Thoracic aorta (tissue), 2 donors: ENCODE data around the gene ZFP92. TPM values are rescaled to one million over a fixed set of nuclear protein-coding genes. Genes with fewer than 3 reads are reported as not detected.

ENCODE experiments used
- ATAC-seq: fragments of 150-250 bp; one replicate; pipeline ENCODE4 v1.8.0; 2017; ENCODE audit warnings: low read depth; ENCODE audit not compliant: insufficient number of reproducible peaks, low FRiP score
- DNase-seq: peaks from one replicate; pipeline ENCODE4 v3.0.0-alpha.2; 2020; ENCODE audit warnings: low spot score
- H3K27ac ChIP-seq, 2 donors: fragments of 200-600 bp; sonication (generic); 1 replicate in 1 of 2; 2 replicates in 1 of 2; pipeline ENCODE4 v1.5.1; 2016; ENCODE audit warnings: mild to moderate bottlenecking in 2 of 2, moderate library complexity in 2 of 2
- H3K27me3 ChIP-seq: fragments of 200-600 bp; sonication (generic); replicated peaks from 2 replicates; pipeline ENCODE4 v1.6.0; 2016; ENCODE audit warnings: mild to moderate bottlenecking; ENCODE audit not compliant: insufficient read depth
- H3K36me3 ChIP-seq: fragments of 200-600 bp; sonication (generic); one replicate; pipeline ENCODE4 v1.5.1; 2016
- H3K4me1 ChIP-seq, 2 donors: fragments of 200-600 bp; sonication (generic); 1 replicate in 1 of 2; 2 replicates in 1 of 2; pipeline versions ENCODE4 v1.5.1 to v1.6.0; 2016; ENCODE audit warnings: low read depth in 2 of 2, mild to moderate bottlenecking in 1 of 2; ENCODE audit not compliant: control insufficient read depth in 1 of 2
- H3K4me3 ChIP-seq: fragments of 200-600 bp; sonication (generic); 2 replicates; pipeline ENCODE4 v1.5.1; 2016; ENCODE audit warnings: mild to moderate bottlenecking
- H3K9me3 ChIP-seq: fragments of 200-600 bp; sonication (generic); 2 replicates; pipeline ENCODE4 v1.5.1; 2016
- total RNA-seq, 2 donors: library from RNA; depleted of rRNA; stranded (reverse); fragments of >200 nt; gene quantifications; one replicate each; pipeline versions ENCODE4 v1.1.0 to v1.2.3, GENCODE V29; 2016
- TF ChIP-seq, protein P1 (sequence below): fragments of 200-600 bp; sonication (generic); IDR thresholded peaks from one replicate; pipeline ENCODE4 v1.5.1; 2019; ENCODE audit warnings: antibody characterized with exemption

The ZFP92 gene
- total RNA-seq, 2 donors from 2014 or later, result 0.95 to 1.2 TPM

DNA sequence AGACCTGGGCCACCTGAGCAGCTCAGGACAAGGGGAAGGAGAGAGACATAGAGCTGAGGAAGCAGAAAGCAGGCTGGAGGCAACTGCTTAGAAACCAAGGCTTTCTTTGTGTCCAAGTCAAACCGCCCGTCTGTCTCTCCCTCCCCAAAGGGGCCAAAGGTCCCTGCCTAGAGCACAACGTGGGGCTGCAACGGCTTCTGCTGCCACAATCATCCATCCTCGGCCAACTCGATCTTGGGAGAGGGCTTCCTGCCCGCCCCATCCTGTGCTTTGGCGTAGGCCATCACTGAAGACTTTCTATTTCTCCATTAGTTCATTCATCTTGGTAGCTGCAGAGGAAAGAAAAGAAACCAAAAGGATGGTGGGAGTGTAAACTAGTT, 36.3 kb downstream of the ZFP92 start:
- TF ChIP-seq, protein P1, sequence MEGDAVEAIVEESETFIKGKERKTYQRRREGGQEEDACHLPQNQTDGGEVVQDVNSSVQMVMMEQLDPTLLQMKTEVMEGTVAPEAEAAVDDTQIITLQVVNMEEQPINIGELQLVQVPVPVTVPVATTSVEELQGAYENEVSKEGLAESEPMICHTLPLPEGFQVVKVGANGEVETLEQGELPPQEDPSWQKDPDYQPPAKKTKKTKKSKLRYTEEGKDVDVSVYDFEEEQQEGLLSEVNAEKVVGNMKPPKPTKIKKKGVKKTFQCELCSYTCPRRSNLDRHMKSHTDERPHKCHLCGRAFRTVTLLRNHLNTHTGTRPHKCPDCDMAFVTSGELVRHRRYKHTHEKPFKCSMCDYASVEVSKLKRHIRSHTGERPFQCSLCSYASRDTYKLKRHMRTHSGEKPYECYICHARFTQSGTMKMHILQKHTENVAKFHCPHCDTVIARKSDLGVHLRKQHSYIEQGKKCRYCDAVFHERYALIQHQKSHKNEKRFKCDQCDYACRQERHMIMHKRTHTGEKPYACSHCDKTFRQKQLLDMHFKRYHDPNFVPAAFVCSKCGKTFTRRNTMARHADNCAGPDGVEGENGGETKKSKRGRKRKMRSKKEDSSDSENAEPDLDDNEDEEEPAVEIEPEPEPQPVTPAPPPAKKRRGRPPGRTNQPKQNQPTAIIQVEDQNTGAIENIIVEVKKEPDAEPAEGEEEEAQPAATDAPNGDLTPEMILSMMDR, result no peak
- DNase-seq (no peak), ATAC-seq (no peak)
- no peaks in the 10 kb centered on the region for H3K4me1 ChIP-seq
- H3K4me3 ChIP-seq, result no peak overlapping the region
- H3K36me3 ChIP-seq, result no peaks in the 10 kb centered on the region
- H3K27ac ChIP-seq, result no peak overlapping the region
- H3K9me3 ChIP-seq, result no peaks in the 10 kb centered on the region
- no peaks in the 10 kb centered on the region for H3K27me3 ChIP-seq

- no peak for DNase-seq
- no peaks in the 10 kb centered on the region for H3K36me3 ChIP-seq
- ATAC-seq, result no peak
These were observed 37.5 kb downstream of the ZFP92 start for GRCh38 chrX:153448556-153449367.

GRCh38 chrX:153449368-153450113, 38.3 kb downstream of the ZFP92 start:
- no peak for ATAC-seq
- H3K27ac ChIP-seq, result no peak overlapping the region
- no peak for DNase-seq

More at GRCh38 chrX:153448556-153449367, 37.5 kb downstream of the ZFP92 start:
- Histone ChIP-seq H3K9me3 (no peaks in the 10 kb centered on the region), H3K27me3 (no peaks in the 10 kb centered on the region), H3K27ac (no peak overlapping the region), H3K4me1 (no peaks in the 10 kb centered on the region), H3K4me3 (no peak overlapping the region)
- TF ChIP-seq, protein P1, result no peak

GRCh38 chrX:153450114-153450948, 39.1 kb downstream of the ZFP92 start:
- ATAC-seq (no peak), DNase-seq (no peak)
- Histone ChIP-seq H3K36me3 (no peaks in the 10 kb centered on the region), H3K4me3 (no peak overlapping the region), H3K27ac (no peak overlapping the region), H3K27me3 (no peaks in the 10 kb centered on the region), H3K4me1 (no peaks in the 10 kb centered on the region), H3K9me3 (no peaks in the 10 kb centered on the region)
- TF ChIP-seq, protein P1, result no peak

More at GRCh38 chrX:153449368-153450113, 38.3 kb downstream of the ZFP92 start:
- Histone ChIP-seq H3K9me3 (no peaks in the 10 kb centered on the region), H3K36me3 (no peaks in the 10 kb centered on the region), H3K4me1 (no peaks in the 10 kb centered on the region), H3K4me3 (no peak overlapping the region), H3K27me3 (no peaks in the 10 kb centered on the region)
- TF ChIP-seq, protein P1, result no peak

DNA sequence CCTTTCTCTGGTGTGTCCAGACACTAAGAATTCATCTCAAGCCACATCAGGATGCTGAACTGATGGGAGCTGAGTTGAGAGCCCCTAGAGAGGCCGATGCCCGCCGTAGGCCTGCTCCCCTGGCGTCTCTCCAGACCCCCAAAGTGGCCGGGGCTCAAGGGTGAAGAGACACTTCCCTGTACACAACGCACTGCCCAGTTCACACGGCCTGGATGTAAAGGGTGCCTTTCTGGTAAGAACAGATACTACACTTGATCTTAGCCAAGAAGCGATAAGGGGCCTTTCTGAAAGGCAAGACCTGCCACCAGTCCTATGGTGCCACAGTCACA, 39.6 kb downstream of the ZFP92 start:
- no peaks in the 10 kb centered on the region for H3K4me1 ChIP-seq
- no peaks in the 10 kb centered on the region for H3K27me3 ChIP-seq
- H3K27ac ChIP-seq, result no peak overlapping the region
- DNase-seq (no peak), ATAC-seq (no peak)
- no peaks in the 10 kb centered on the region for H3K9me3 ChIP-seq
- no peak overlapping the region for H3K4me3 ChIP-seq
- H3K36me3 ChIP-seq, result no peaks in the 10 kb centered on the region
- TF ChIP-seq, protein P1, result no peak
